Keratinocyte (primary cell): ENCODE measurements around the gene SSPN. TPM values are rescaled to one million over a fixed set of nuclear protein-coding genes. Genes with fewer than 3 reads are reported as not detected.

Source experiments
- DNase-seq: peaks from one replicate; pipeline ENCODE4 v3.0.0-alpha.2; 2011; ENCODE audit warnings: low read depth, missing footprints, low spot score
- FAIRE-seq: peaks from 2 replicates; lab custom pipeline; 2011; peaks lifted over from hg19 to GRCh38; lab: Jason Lieb, UNC
- H2AFZ ChIP-seq: 2 replicates; pipeline ENCODE4 v1.6.0; 2012; ENCODE audit warnings: low read length, control low read depth, inconsistent platforms; ENCODE audit not compliant: control insufficient read depth
- H3K27ac ChIP-seq: 2 replicates; pipeline ENCODE4 v1.5.1; 2011; ENCODE audit warnings: low read length; ENCODE audit not compliant: control insufficient read depth, insufficient read depth
- H3K27me3 ChIP-seq: 3 replicates; pipeline ENCODE4 v1.6.0; 2011; ENCODE audit warnings: low read length; ENCODE audit not compliant: control insufficient read depth, insufficient read depth; ENCODE audit errors: extremely low read depth
- H3K36me3 ChIP-seq, 2 experiments: 2 replicates in 1 of 2; 3 replicates in 1 of 2; pipeline ENCODE4 v1.5.1; 2011; ENCODE audit warnings: low read length in 2 of 2, mild to moderate bottlenecking in 1 of 2; ENCODE audit not compliant: control insufficient read depth in 2 of 2, insufficient read depth in 2 of 2; ENCODE audit errors: extremely low read depth in 1 of 2
- H3K4me1 ChIP-seq: 3 replicates; pipeline ENCODE4 v1.5.1; 2011; ENCODE audit warnings: low read length; ENCODE audit not compliant: control insufficient read depth, insufficient read depth; ENCODE audit errors: extremely low read depth
- H3K4me2 ChIP-seq: 3 replicates; pipeline ENCODE4 v1.6.0; 2011; ENCODE audit warnings: low read depth, low read length; ENCODE audit not compliant: control insufficient read depth, insufficient read depth; ENCODE audit errors: extremely low read depth
- H3K4me3 ChIP-seq, 3 experiments: fragments of 200-600 bp in 1 of 3; sonication (generic) in 1 of 3; 2 replicates in 2 of 3; 3 replicates in 1 of 3; pipeline ENCODE4 v1.5.1; 2011 to 2016; ENCODE audit warnings: low read length in 3 of 3, mild to moderate bottlenecking in 3 of 3, control low read depth in 2 of 3, inconsistent platforms in 1 of 3, low read depth in 1 of 3, mixed read lengths in 1 of 3, mixed run types in 1 of 3, moderate library complexity in 1 of 3; ENCODE audit not compliant: control insufficient read depth in 2 of 3, insufficient read depth in 2 of 3; ENCODE audit errors: extremely low read depth in 1 of 3
- H3K79me2 ChIP-seq: 2 replicates; pipeline ENCODE4 v1.6.0; 2012; ENCODE audit warnings: low read length; ENCODE audit not compliant: control insufficient read depth, insufficient read depth
- H3K9ac ChIP-seq: 3 replicates; pipeline ENCODE4 v1.6.0; 2011; ENCODE audit warnings: low read length; ENCODE audit not compliant: control insufficient read depth, insufficient read depth; ENCODE audit errors: extremely low read depth
- H3K9me1 ChIP-seq: 3 replicates; pipeline ENCODE4 v1.6.0; 2011; ENCODE audit warnings: low read length; ENCODE audit not compliant: control insufficient read depth, insufficient read depth; ENCODE audit errors: extremely low read depth
- H3K9me3 ChIP-seq: 2 replicates; pipeline ENCODE4 v1.5.1; 2012; ENCODE audit warnings: low read depth, low read length; ENCODE audit not compliant: control insufficient read depth
- H4K20me1 ChIP-seq: 3 replicates; pipeline ENCODE4 v1.6.0; 2011; ENCODE audit warnings: low read length; ENCODE audit not compliant: control insufficient read depth, insufficient read depth; ENCODE audit errors: extremely low read depth
- CTCF ChIP-seq, 3 experiments: IDR thresholded peaks in 1 of 3; conservative IDR thresholded peaks in 1 of 3; optimal IDR thresholded peaks in 1 of 3; 2 replicates in 2 of 3; 3 replicates in 1 of 3; pipeline versions ENCODE3 to v1.5.1; 2011; ENCODE audit warnings: low read length in 3 of 3, mild to moderate bottlenecking in 3 of 3, moderate library complexity in 2 of 3, control low read depth in 1 of 3, inconsistent platforms in 1 of 3; ENCODE audit not compliant: insufficient read depth in 2 of 3; ENCODE audit errors: extremely low read depth in 1 of 3
- EZH2 ChIP-seq: IDR thresholded peaks from one replicate; pipeline ENCODE4 v1.6.1; 2012; ENCODE audit warnings: inconsistent platforms, mild to moderate bottlenecking, low read length, moderate library complexity
- dilution Hi-C: fragments of 300-500 bp; cut with MboI; formaldehyde crosslinking; loops from one replicate; pipeline ENCODE4 v1.7.0; 2020; ENCODE audit warnings: low sequenced_read_pairs; ENCODE audit not compliant: extremely low pct_ligation_motif_present
- polyA plus RNA-seq, 5 experiments: library from polyadenylated mRNA; depleted of rRNA in 3 of 5; stranded (reverse) in 3 of 5; stranded (forward) in 1 of 5; unstranded in 1 of 5; fragments of >200 nt; gene quantifications; 1 replicate in 1 of 5; 2 replicates in 3 of 5; 3 replicates in 1 of 5; pipeline versions ENCODE4 v1.2.1 to v1.2.3, GENCODE V29; 2011 to 2012; ENCODE audit warnings: missing spikeins in 2 of 5, low read depth in 1 of 5, low replicate concordance in 1 of 5

The SSPN gene
- polyA plus RNA-seq, 1 donor (not counting 4 experiments of a cell fraction or from before 2014, with no cell fraction given), result 1.0 TPM

- no peak for FAIRE-seq
These were observed 60.7 kb downstream of the SSPN start for GRCh38 chr12:26255893-26256645.

GRCh38 chr12:26264215-26264838, 69.0 kb downstream of the SSPN start:
- H3K27me3 ChIP-seq, result no peaks in the 10 kb centered on the region
- H3K79me2 ChIP-seq, result no peaks in the 10 kb centered on the region
- no peaks in the 10 kb centered on the region for H3K9me1 ChIP-seq
- peak overlapping the region; percentile 2 for H3K27ac ChIP-seq
- no peak overlapping the region for H3K4me3 ChIP-seq
- H3K36me3 ChIP-seq, result no peaks in the 10 kb centered on the region
- H3K9ac ChIP-seq, result no peak overlapping the region
- H3K4me1 ChIP-seq, result peaks cover 21% of the 10 kb centered on the region
- H3K4me2 ChIP-seq, result peak overlapping the region; percentile 20
- DNase-seq (peak; percentile 83), FAIRE-seq (no peak)
- no peak overlapping the region for H2AFZ ChIP-seq
- no peaks in the 10 kb centered on the region for H4K20me1 ChIP-seq
- no peaks in the 10 kb centered on the region for H3K9me3 ChIP-seq
- dilution Hi-C loops, result no loop called here
- TF ChIP-seq CTCF (optimal IDR thresholded peaks at IDR 0.05 in 1 of 3, IDR thresholded peaks at IDR 0.05 in 1 of 3, conservative IDR thresholded peaks at IDR 0.05 in 1 of 3; ENCODE audit: extremely low read depth in 1 of 3, insufficient read depth in 2 of 3, low read length in 3 of 3) (peak; percentile 19 to 42 (median 31)), EZH2 (no peak)

More at GRCh38 chr12:26255893-26256645, 60.7 kb downstream of the SSPN start:
- Histone ChIP-seq H2AFZ (no peak overlapping the region), H4K20me1 (no peaks in the 10 kb centered on the region), H3K9me3 (no peaks in the 10 kb centered on the region), H3K9me1 (no peaks in the 10 kb centered on the region), H3K4me1 (no peaks in the 10 kb centered on the region), H3K27ac (no peak overlapping the region), H3K4me2 (no peak overlapping the region), H3K4me3 (no peak overlapping the region), H3K79me2 (no peaks in the 10 kb centered on the region), H3K27me3 (no peaks in the 10 kb centered on the region), H3K36me3 (no peaks in the 10 kb centered on the region), H3K9ac (no peak overlapping the region)
- dilution Hi-C loops, result no loop called here
- DNase-seq, result no peak
- no peak for TF ChIP-seq CTCF (optimal IDR thresholded peaks at IDR 0.05 in 1 of 3, IDR thresholded peaks at IDR 0.05 in 1 of 3, conservative IDR thresholded peaks at IDR 0.05 in 1 of 3; ENCODE audit: extremely low read depth in 1 of 3, insufficient read depth in 2 of 3, low read length in 3 of 3)
- TF ChIP-seq EZH2, result no peak
